ENCODE data around the gene FANCG. TPM values are rescaled to one million over a fixed set of nuclear protein-coding genes. Genes with fewer than 3 reads are reported as not detected.

Gene FANCG
- total RNA-seq, 2 donors from 2014 or later: 94.7 to 112 TPM

GRCh38 chr9:35060548-35061207, 19.1 kb downstream of the FANCG start:
- Histone ChIP-seq H3K27ac (ENCODE audit: low read depth, low read length) (no peak overlapping the region), H3K27me3 (ENCODE audit: control insufficient read depth, insufficient read depth, low read length, poor library complexity, severe bottlenecking) (no peaks in the 10 kb centered on the region), H3K9ac (ENCODE audit: extremely low read depth, low read length, poor library complexity, severe bottlenecking) (no peak overlapping the region), H3K9me3 (ENCODE audit: control insufficient read depth, low read length) (no peaks in the 10 kb centered on the region), H3K4me3 (ENCODE audit: low read length) (no peak overlapping the region), H3K36me3 (ENCODE audit: control insufficient read depth, insufficient read depth, low read length) (peaks cover 99% of the 10 kb centered on the region), H3K4me1 (ENCODE audit: control insufficient read depth, insufficient read depth, low read length) (no peaks in the 10 kb centered on the region)
- no peaks in the 10 kb centered on the region for H3K27me3 Mint-ChIP-seq (ENCODE audit: insufficient read depth)
- no peak for TF ChIP-seq CTCF (conservative IDR thresholded peaks at IDR 0.05)
- H3K4me1 Mint-ChIP-seq: no peaks in the 10 kb centered on the region
- no peaks in the 10 kb centered on the region for H3K9me3 Mint-ChIP-seq
- no peak for DNase-seq
- H3K4me3 Mint-ChIP-seq: no peak overlapping the region
- WGBS, 2 experiments (ENCODE audit: insufficient coverage in 1 of 2, insufficient read length in 1 of 2): 95 to 96% methylated on average over 10 to 11 of the region's 11 CpGs
- no peak overlapping the region for H3K27ac Mint-ChIP-seq
- H3K36me3 Mint-ChIP-seq (ENCODE audit: low read depth): peaks cover 95% of the 10 kb centered on the region

GRCh38 chr9:35059438-35059837, 20.3 kb downstream of the FANCG start:
- DNase-seq: no peak
- no peaks in the 10 kb centered on the region for H3K9me3 Mint-ChIP-seq
- H3K27ac ChIP-seq (ENCODE audit: low read depth, low read length): no peak overlapping the region
- no peak overlapping the region for H3K4me3 ChIP-seq (ENCODE audit: low read length)
- H3K27me3 Mint-ChIP-seq (ENCODE audit: insufficient read depth): no peaks in the 10 kb centered on the region
- no peaks in the 10 kb centered on the region for H3K27me3 ChIP-seq (ENCODE audit: control insufficient read depth, insufficient read depth, low read length, poor library complexity, severe bottlenecking)
- peaks cover 99% of the 10 kb centered on the region for H3K36me3 ChIP-seq (ENCODE audit: control insufficient read depth, insufficient read depth, low read length)
- no peak for TF ChIP-seq CTCF (conservative IDR thresholded peaks at IDR 0.05)
- no peak overlapping the region for H3K27ac Mint-ChIP-seq
- WGBS, 2 experiments (ENCODE audit: insufficient coverage in 1 of 2, insufficient read length in 1 of 2): 96 to 98% methylated on average over 9 to 10 of the region's 10 CpGs
- peaks cover 95% of the 10 kb centered on the region for H3K36me3 Mint-ChIP-seq (ENCODE audit: low read depth)
- H3K4me1 ChIP-seq (ENCODE audit: control insufficient read depth, insufficient read depth, low read length): no peaks in the 10 kb centered on the region
- no peak overlapping the region for H3K9ac ChIP-seq (ENCODE audit: extremely low read depth, low read length, poor library complexity, severe bottlenecking)
- no peaks in the 10 kb centered on the region for H3K4me1 Mint-ChIP-seq
- H3K4me3 Mint-ChIP-seq: no peak overlapping the region
- H3K9me3 ChIP-seq (ENCODE audit: control insufficient read depth, low read length): no peaks in the 10 kb centered on the region

- no peak overlapping the region for H3K27ac Mint-ChIP-seq
- WGBS, 2 experiments (ENCODE audit: insufficient coverage in 1 of 2, insufficient read length in 1 of 2): 95 to 96% methylated on average over 4 to 8 of the region's 8 CpGs
- peaks cover 96% of the 10 kb centered on the region for H3K36me3 Mint-ChIP-seq (ENCODE audit: low read depth)
These were observed 22.5 kb downstream of the FANCG start for GRCh38 chr9:35057271-35057620.

More at GRCh38 chr9:35057271-35057620, 22.5 kb downstream of the FANCG start:
- Histone ChIP-seq H3K9me3 (ENCODE audit: control insufficient read depth, low read length) (no peaks in the 10 kb centered on the region), H3K4me1 (ENCODE audit: control insufficient read depth, insufficient read depth, low read length) (no peaks in the 10 kb centered on the region), H3K36me3 (ENCODE audit: control insufficient read depth, insufficient read depth, low read length) (peaks cover 98% of the 10 kb centered on the region), H3K9ac (ENCODE audit: extremely low read depth, low read length, poor library complexity, severe bottlenecking) (no peak overlapping the region), H3K27me3 (ENCODE audit: control insufficient read depth, insufficient read depth, low read length, poor library complexity, severe bottlenecking) (no peaks in the 10 kb centered on the region), H3K27ac (ENCODE audit: low read depth, low read length) (no peak overlapping the region), H3K4me3 (ENCODE audit: low read length) (no peak overlapping the region)
- no peak for DNase-seq
- TF ChIP-seq CTCF (conservative IDR thresholded peaks at IDR 0.05): no peak
- H3K4me1 Mint-ChIP-seq: no peaks in the 10 kb centered on the region
- no peak overlapping the region for H3K4me3 Mint-ChIP-seq
- no peaks in the 10 kb centered on the region for H3K27me3 Mint-ChIP-seq (ENCODE audit: insufficient read depth)
- H3K9me3 Mint-ChIP-seq: no peaks in the 10 kb centered on the region

All from endodermal cell (in vitro differentiated cells).